ENCODE results near the gene LBX1.

Gene LBX1

GRCh38 chr10:101241840-101242707, 12.8 kb upstream of the LBX1 start:
- no peak for DNase-seq (ENCODE audit: low spot score)

- no peak for DNase-seq (ENCODE audit: low spot score)
These were observed 9.5 kb upstream of the LBX1 start for GRCh38 chr10:101238732-101239105.

GRCh38 chr10:101237982-101238731, 8.9 kb upstream of the LBX1 start:
- DNase-seq (ENCODE audit: low spot score): no peak

- DNase-seq (ENCODE audit: low spot score): no peak
These were observed 8.1 kb upstream of the LBX1 start for GRCh38 chr10:101237081-101237981.

GRCh38 chr10:101236376-101237080, 7.3 kb upstream of the LBX1 start:
- DNase-seq (ENCODE audit: low spot score): no peak

- DNase-seq (ENCODE audit: low spot score): no peak
These were observed 6.5 kb upstream of the LBX1 start for GRCh38 chr10:101235766-101236165.

- DNase-seq (ENCODE audit: low spot score): no peak
These were observed 5.1 kb upstream of the LBX1 start for GRCh38 chr10:101234333-101234732.

GRCh38 chr10:101233863-101234262, 4.6 kb upstream of the LBX1 start:
- DNase-seq (ENCODE audit: low spot score): no peak

- no peak for DNase-seq (ENCODE audit: low spot score)
These were observed 4.2 kb upstream of the LBX1 start for GRCh38 chr10:101233443-101233842.

GRCh38 chr10:101231912-101232689, 2.8 kb upstream of the LBX1 start:
- DNase-seq (ENCODE audit: low spot score): no peak

- no peak for DNase-seq (ENCODE audit: low spot score)
These were observed 1.8 kb upstream of the LBX1 start for GRCh38 chr10:101231092-101231491.

GRCh38 chr10:101230183-101230917, 1.1 kb upstream of the LBX1 start:
- DNase-seq (ENCODE audit: low spot score): no peak

GRCh38 chr10:101228966-101229265, 347 bp downstream of the LBX1 start:
- DNase-seq (ENCODE audit: low spot score): no peak

- DNase-seq (ENCODE audit: low spot score): no peak
These were observed 904 bp downstream of the LBX1 start for GRCh38 chr10:101228153-101228965.

GRCh38 chr10:101227429-101228152, 1.7 kb downstream of the LBX1 start:
- DNase-seq (ENCODE audit: low spot score): no peak

- no peak for DNase-seq (ENCODE audit: low spot score)
These were observed 2.5 kb downstream of the LBX1 start for GRCh38 chr10:101226491-101227428.

- no peak for DNase-seq (ENCODE audit: low spot score)
These were observed 3.3 kb downstream of the LBX1 start for GRCh38 chr10:101225846-101226421.
